ENCODE measurements around the gene ARHGAP6. TPM values are rescaled to one million over a fixed set of nuclear protein-coding genes. Genes with fewer than 3 reads are reported as not detected.

The ARHGAP6 gene
- total and polyA plus RNA-seq, 2 of the 13 experiments (the other 11 are each of a cell fraction or from before 2014, with no cell fraction given) = 0.11 TPM; not detected in 1

GRCh38 chrX:11480626-11481025 is 185.1 kb downstream of the ARHGAP6 start (continued):
- no peak for TF ChIP-seq UBTF (CRISPR knock-in tag; IDR thresholded peaks at IDR 0.05)
- TF ChIP-seq HMG20A (CRISPR knock-in tag; IDR thresholded peaks at IDR 0.05; ENCODE audit: borderline replicate concordance) = no peak

- no peak for FAIRE-seq
- CTCF ChIA-PET (ENCODE audit: low intra/inter-chr PET ratio, low total read pairs) = no interaction called here
These were observed 186.8 kb downstream of the ARHGAP6 start for GRCh38 chrX:11478911-11479310.

GRCh38 chrX:11478026-11478425 is 187.7 kb downstream of the ARHGAP6 start:
- POLR2A ChIA-PET = no interaction called here
- FAIRE-seq = no peak
- no peak for TF ChIP-seq ZNF766 (CRISPR knock-in tag; IDR thresholded peaks at IDR 0.05; ENCODE audit: borderline replicate concordance)
- no peak for TF ChIP-seq ZNF614 (CRISPR knock-in tag; IDR thresholded peaks at IDR 0.05; ENCODE audit: borderline replicate concordance)
- TF ChIP-seq REXO4 (CRISPR knock-in tag; IDR thresholded peaks at IDR 0.05; ENCODE audit: borderline replicate concordance) = no peak

More at GRCh38 chrX:11478911-11479310, 186.8 kb downstream of the ARHGAP6 start:
- H4K20me1 ChIP-seq (ENCODE audit: insufficient read depth, low read length) = no peaks in the 10 kb centered on the region
- H2AFZ ChIP-seq (ENCODE audit: low read length) = no peak overlapping the region
- no TSS peak for BruUV-seq (replicated peaks)
- H3K4me3 ChIP-seq (replicated peaks in 1 of 3; ENCODE audit: insufficient read depth in 1 of 3, low read depth in 2 of 3, low read length in 3 of 3) = no peak overlapping the region
- intact Hi-C loops (cut with micrococcal nuclease; ENCODE audit: unreplicated experiment) = no loop called here
- in situ Hi-C loops (cut with HindIII; ENCODE audit: extremely low pct_ligation_motif_present, low pct_unique_long_range_greater_than_20kb) = no loop called here
- H3K9ac ChIP-seq (ENCODE audit: insufficient read depth, low read depth, low read length) = no peak overlapping the region
- H3K4me1 ChIP-seq (ENCODE audit: insufficient read depth, low read length) = no peaks in the 10 kb centered on the region
- no peak for TF ChIP-seq ZNF556 (CRISPR knock-in tag; IDR thresholded peaks at IDR 0.05; ENCODE audit: borderline replicate concordance)
- H3K9me3 ChIP-seq (ENCODE audit: low read length) = no peaks in the 10 kb centered on the region
- H3K79me2 ChIP-seq (ENCODE audit: insufficient read depth, low read length) = no peaks in the 10 kb centered on the region
- no CpG with 5 or more reads among the region's 3 CpGs for WGBS (ENCODE audit: low lambda C conversion rate)
- H3K27ac ChIP-seq (ENCODE audit: extremely low read length, insufficient read depth, low read length) = no peak overlapping the region
- POLR2A ChIA-PET = no interaction called here
- H3K36me3 ChIP-seq (replicated peaks in 1 of 2; ENCODE audit: control insufficient read depth in 1 of 2, insufficient read depth in 2 of 2, low read length in 2 of 2) = no peaks in the 10 kb centered on the region
- H3K27me3 ChIP-seq (ENCODE audit: control insufficient read depth in 1 of 2, insufficient read depth in 2 of 2, low read length in 2 of 2) = no peaks in the 10 kb centered on the region
- no peak overlapping the region for H3K4me2 ChIP-seq (ENCODE audit: low read depth, low read length)
- ATAC-seq (no peak), DNase-seq (ENCODE audit: low spot score) (no peak)

More at GRCh38 chrX:11478026-11478425, 187.7 kb downstream of the ARHGAP6 start:
- ATAC-seq = no peak
- no peak overlapping the region for H3K4me2 ChIP-seq (ENCODE audit: low read depth, low read length)
- intact Hi-C loops (cut with micrococcal nuclease; ENCODE audit: unreplicated experiment) (no loop called here), in situ Hi-C loops (cut with HindIII; ENCODE audit: extremely low pct_ligation_motif_present, low pct_unique_long_range_greater_than_20kb) (no loop called here)
- no TSS peak for BruUV-seq (replicated peaks)
- CTCF ChIA-PET (ENCODE audit: low intra/inter-chr PET ratio, low total read pairs) = no interaction called here
- H3K4me3 ChIP-seq (replicated peaks in 1 of 3; ENCODE audit: insufficient read depth in 1 of 3, low read depth in 2 of 3, low read length in 3 of 3) = no peak overlapping the region
- no peaks in the 10 kb centered on the region for H4K20me1 ChIP-seq (ENCODE audit: insufficient read depth, low read length)
- H3K79me2 ChIP-seq (ENCODE audit: insufficient read depth, low read length) = no peaks in the 10 kb centered on the region
- H3K27ac ChIP-seq (ENCODE audit: extremely low read length, insufficient read depth, low read length) = no peak overlapping the region
- no peak overlapping the region for H3K9ac ChIP-seq (ENCODE audit: insufficient read depth, low read depth, low read length)
- no peak for DNase-seq (ENCODE audit: low spot score)
- no peaks in the 10 kb centered on the region for H3K9me3 ChIP-seq (ENCODE audit: low read length)
- H2AFZ ChIP-seq (ENCODE audit: low read length) = no peak overlapping the region
- H3K36me3 ChIP-seq (replicated peaks in 1 of 2; ENCODE audit: control insufficient read depth in 1 of 2, insufficient read depth in 2 of 2, low read length in 2 of 2) = no peaks in the 10 kb centered on the region
- 0% methylated on average over 1 of the region's 1 CpG for WGBS (ENCODE audit: low lambda C conversion rate)
- no peaks in the 10 kb centered on the region for H3K4me1 ChIP-seq (ENCODE audit: insufficient read depth, low read length)
- H3K27me3 ChIP-seq (ENCODE audit: control insufficient read depth in 1 of 2, insufficient read depth in 2 of 2, low read length in 2 of 2) = no peaks in the 10 kb centered on the region

Measured in HepG2 (cell line).